Endothelial cell of umbilical vein (primary cell): ENCODE measurements around the gene EHD1. TPM values are rescaled to one million over a fixed set of nuclear protein-coding genes. Genes with fewer than 3 reads are reported as not detected.
A peak's percentile ranks its signal among the peaks of the same experiment; 100 is the strongest.

ENCODE experiments used
- BruUV-seq: library from RNA; stranded (reverse); fragments of 400-500 nt; replicated peaks from 2 replicates; lab custom pipeline; 2021; lab: Mats Ljungman, UMichigan
- CTCF ChIA-PET: fragments of 300-600, 350-600 bp; sonication (Branson Sonifier 250); formaldehyde crosslinking; loops from one replicate; lab custom pipeline; 2021; ENCODE audit warnings: antibody characterized with exemption, inconsistent platforms; lab: Charles Lee
- POLR2A ChIA-PET: fragments of 300-600, 350-600 bp; sonication (Branson Sonifier 250); formaldehyde crosslinking; loops from one replicate; lab custom pipeline; 2021; ENCODE audit warnings: antibody characterized with exemption, inconsistent platforms; lab: Charles Lee
- DNase-seq: peaks from one replicate; pipeline ENCODE4 v3.0.0-alpha.2; 2011; ENCODE audit warnings: low read depth, low spot score
- FAIRE-seq: peaks from 2 replicates; lab custom pipeline; 2011; peaks lifted over from hg19 to GRCh38; lab: Jason Lieb, UNC
- H2AFZ ChIP-seq: 2 replicates; pipeline ENCODE4 v1.6.0; 2012; ENCODE audit warnings: low read depth, low read length, control low read depth, inconsistent platforms
- H3K27ac ChIP-seq: 2 replicates; pipeline ENCODE4 v1.5.1; 2011; ENCODE audit warnings: low read depth, mild to moderate bottlenecking, control low read depth, low read length, moderate library complexity; ENCODE audit not compliant: insufficient read depth
- H3K27me3 ChIP-seq, 2 experiments: 2 replicates each; pipeline versions ENCODE4 v1.6.0 to v1.6.1; 2011; ENCODE audit warnings: low read length in 2 of 2, mixed read lengths in 1 of 2; ENCODE audit not compliant: control insufficient read depth in 2 of 2, insufficient read depth in 2 of 2
- H3K36me3 ChIP-seq, 2 experiments: 2 replicates in 1 of 2; 3 replicates in 1 of 2; pipeline ENCODE4 v1.5.1; 2011; ENCODE audit warnings: low read length in 2 of 2, mild to moderate bottlenecking in 1 of 2, moderate library complexity in 1 of 2; ENCODE audit not compliant: control insufficient read depth in 2 of 2, insufficient read depth in 2 of 2; ENCODE audit errors: extremely low read depth in 1 of 2
- H3K4me1 ChIP-seq: 3 replicates; pipeline ENCODE4 v1.5.1; 2011; ENCODE audit warnings: mild to moderate bottlenecking, low read length; ENCODE audit not compliant: control insufficient read depth, insufficient read depth; ENCODE audit errors: extremely low read depth
- H3K4me2 ChIP-seq: 2 replicates; pipeline ENCODE4 v1.6.1; 2011; ENCODE audit warnings: low read length, control low read depth, mixed read lengths; ENCODE audit not compliant: insufficient read depth
- H3K4me3 ChIP-seq, 3 experiments: fragments of 200-600 bp in 1 of 3; sonication (generic), shearing (Covaris generic) in 1 of 3; replicated peaks in 1 of 3; 2 replicates each; pipeline ENCODE4 v1.5.1; 2011 to 2016; ENCODE audit warnings: control low read depth in 3 of 3, low read length in 3 of 3, mild to moderate bottlenecking in 2 of 3, inconsistent platforms in 1 of 3, low read depth in 1 of 3, moderate library complexity in 1 of 3; ENCODE audit not compliant: insufficient read depth in 1 of 3
- H3K79me2 ChIP-seq: 2 replicates; pipeline ENCODE4 v1.6.0; 2012; ENCODE audit warnings: low read length, inconsistent platforms; ENCODE audit not compliant: control insufficient read depth, insufficient read depth
- H3K9ac ChIP-seq: replicated peaks from 2 replicates; pipeline ENCODE3; 2011; ENCODE audit warnings: low read length, control low read depth; ENCODE audit not compliant: insufficient read depth; ENCODE audit errors: extremely low read depth
- H3K9me1 ChIP-seq: replicated peaks from 3 replicates; pipeline ENCODE4 v1.6.0; 2011; ENCODE audit warnings: mild to moderate bottlenecking, low read length; ENCODE audit not compliant: control insufficient read depth, insufficient read depth; ENCODE audit errors: extremely low read depth
- H3K9me3 ChIP-seq: replicated peaks from 2 replicates; pipeline ENCODE4 v1.5.1; 2012; ENCODE audit warnings: low read length, inconsistent platforms; ENCODE audit not compliant: control insufficient read depth, insufficient read depth
- H4K20me1 ChIP-seq: replicated peaks from 2 replicates; pipeline ENCODE3; 2011; ENCODE audit warnings: mild to moderate bottlenecking, low read length; ENCODE audit not compliant: control insufficient read depth, insufficient read depth; ENCODE audit errors: extremely low read depth
- EZH2 ChIP-seq: IDR thresholded peaks from 2 replicates; pipeline ENCODE4 v1.6.1; 2012; ENCODE audit warnings: borderline replicate concordance, low read depth, mild to moderate bottlenecking, moderate library complexity, low read length, inconsistent platforms; ENCODE audit not compliant: severe bottlenecking
- FOS ChIP-seq: IDR thresholded peaks from 2 replicates; pipeline ENCODE4 v1.6.1; 2011; ENCODE audit warnings: mild to moderate bottlenecking, low read length, moderate library complexity, borderline replicate concordance; ENCODE audit not compliant: insufficient read depth
- GATA2 ChIP-seq: IDR thresholded peaks from 2 replicates; pipeline ENCODE4 v1.7.0; 2011; ENCODE audit warnings: low read depth, mild to moderate bottlenecking, moderate library complexity, mixed read lengths, low read length; ENCODE audit not compliant: insufficient read length, insufficient read depth
- JUN ChIP-seq: IDR thresholded peaks from 2 replicates; pipeline ENCODE4 v1.6.1; 2011; ENCODE audit warnings: borderline replicate concordance, low read depth; ENCODE audit not compliant: insufficient read length, insufficient read depth
- MYC ChIP-seq: IDR thresholded peaks from one replicate; pipeline ENCODE4 v1.6.1; 2011; ENCODE audit warnings: mild to moderate bottlenecking, low read depth, low read length
- POLR2A ChIP-seq: IDR thresholded peaks from 2 replicates; pipeline ENCODE4 v1.6.1; 2012; ENCODE audit warnings: low read depth, mild to moderate bottlenecking, control low read depth, low read length
- POLR2AphosphoS5 ChIP-seq: IDR thresholded peaks from 2 replicates; pipeline ENCODE4 v1.6.1; 2012; ENCODE audit warnings: low read depth, mild to moderate bottlenecking, control low read depth, low read length, moderate library complexity; ENCODE audit not compliant: insufficient read depth
- dilution Hi-C: fragments of 300-500 bp; cut with MboI; formaldehyde crosslinking; loops from one replicate; pipeline ENCODE4 v1.15.0; 2019; ENCODE audit warnings: low sequenced_read_pairs; ENCODE audit not compliant: extremely low pct_ligation_motif_present
- intact Hi-C: fragments of 100-400 bp; cut with micrococcal nuclease; formaldehyde crosslinking; loops from one replicate; pipeline ENCODE4 v1.10.0; 2022
- polyA plus RNA-seq, 4 experiments: library from polyadenylated mRNA; depleted of rRNA in 3 of 4; stranded (reverse) in 3 of 4; unstranded in 1 of 4; fragments of >200 nt; gene quantifications; 2 replicates each; pipeline versions ENCODE4 v1.2.1 to v1.2.3, GENCODE V29; 2011 to 2012; ENCODE audit warnings: missing spikeins in 1 of 4
- total RNA-seq: library from RNA; stranded (reverse); gene quantifications from 2 replicates; pipeline ENCODE4 v1.2.3, GENCODE V29; 2021
- TF ChIP-seq, protein P1 (sequence below): IDR thresholded peaks from 2 replicates; pipeline ENCODE4 v1.6.1; 2011; ENCODE audit not compliant: insufficient read depth, insufficient read length
- TF ChIP-seq, protein P2 (sequence below), 2 donors: IDR thresholded peaks; 1 replicate in 1 of 2; 2 replicates in 1 of 2; pipeline ENCODE4 v1.5.1; 2011; ENCODE audit warnings: low read length in 2 of 2, mild to moderate bottlenecking in 2 of 2, moderate library complexity in 2 of 2, control low read depth in 1 of 2, inconsistent platforms in 1 of 2, low read depth in 1 of 2; ENCODE audit not compliant: insufficient read depth in 1 of 2; ENCODE audit errors: extremely low read depth in 1 of 2

The EHD1 gene
- total and polyA plus RNA-seq, 2 donors (not counting 3 experiments of a cell fraction or from before 2014, with no cell fraction given), result 109 to 136 TPM

DNA sequence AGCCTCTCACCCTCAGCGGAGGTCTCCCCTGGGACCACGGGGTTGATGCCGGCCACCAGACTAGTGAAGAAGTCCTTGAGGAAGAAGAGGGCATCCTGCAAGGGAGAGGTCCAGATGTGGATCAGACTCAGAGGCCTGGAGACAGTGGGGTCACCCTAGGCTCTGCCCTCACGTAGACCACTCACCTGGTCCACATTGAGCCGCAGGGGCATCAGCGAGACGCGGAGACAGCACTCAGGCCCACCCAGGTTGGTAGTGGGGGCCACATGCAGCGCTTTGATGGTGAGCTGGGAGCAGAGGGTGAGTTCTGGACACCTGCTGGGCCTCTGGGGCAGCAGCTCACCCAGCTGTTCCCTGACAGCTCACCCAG is 19.6 kb upstream of the EHD1 start:
- ChIA-PET CTCF (interaction anchor here (0.8 to 0.9 kb wide), 2 partner anchors 10 to 54 kb away, joined by 3 to 5 read pairs; no protein-coding TSS in a partner anchor), POLR2A (interaction anchor here (0.6 kb wide), 1 partner anchor 13 kb away, joined by 3 read pairs; no protein-coding TSS in a partner anchor)
- FAIRE-seq (no peak), DNase-seq (no peak)
- Histone ChIP-seq H3K4me3 (no peak overlapping the region), H3K4me2 (no peak overlapping the region), H3K4me1 (no peaks in the 10 kb centered on the region), H3K36me3 (peaks cover 0 to 39% of the 10 kb centered on the region in 2 experiments), H3K9me1 (no peaks in the 10 kb centered on the region), H4K20me1 (no peaks in the 10 kb centered on the region), H3K79me2 (no peaks in the 10 kb centered on the region), H3K27ac (no peak overlapping the region), H3K9me3 (no peaks in the 10 kb centered on the region), H3K27me3 (no peaks in the 10 kb centered on the region), H2AFZ (no peak overlapping the region), H3K9ac (no peak overlapping the region)
- intact Hi-C loops, result no loop called here
- BruUV-seq, result TSS peak; percentile 31
- dilution Hi-C loops, result loop anchor here (10.0 kb wide), 1 partner anchor 53 kb away; the partner anchor contains the start of gene CDC42BPG
- TF ChIP-seq JUN (no peak), FOS (no peak), POLR2A (no peak), EZH2 (no peak), MYC (no peak), GATA2 (no peak), POLR2AphosphoS5 (no peak)
- TF ChIP-seq, protein P1, sequence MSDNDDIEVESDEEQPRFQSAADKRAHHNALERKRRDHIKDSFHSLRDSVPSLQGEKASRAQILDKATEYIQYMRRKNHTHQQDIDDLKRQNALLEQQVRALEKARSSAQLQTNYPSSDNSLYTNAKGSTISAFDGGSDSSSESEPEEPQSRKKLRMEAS, result no peak
- TF ChIP-seq, protein P2, sequence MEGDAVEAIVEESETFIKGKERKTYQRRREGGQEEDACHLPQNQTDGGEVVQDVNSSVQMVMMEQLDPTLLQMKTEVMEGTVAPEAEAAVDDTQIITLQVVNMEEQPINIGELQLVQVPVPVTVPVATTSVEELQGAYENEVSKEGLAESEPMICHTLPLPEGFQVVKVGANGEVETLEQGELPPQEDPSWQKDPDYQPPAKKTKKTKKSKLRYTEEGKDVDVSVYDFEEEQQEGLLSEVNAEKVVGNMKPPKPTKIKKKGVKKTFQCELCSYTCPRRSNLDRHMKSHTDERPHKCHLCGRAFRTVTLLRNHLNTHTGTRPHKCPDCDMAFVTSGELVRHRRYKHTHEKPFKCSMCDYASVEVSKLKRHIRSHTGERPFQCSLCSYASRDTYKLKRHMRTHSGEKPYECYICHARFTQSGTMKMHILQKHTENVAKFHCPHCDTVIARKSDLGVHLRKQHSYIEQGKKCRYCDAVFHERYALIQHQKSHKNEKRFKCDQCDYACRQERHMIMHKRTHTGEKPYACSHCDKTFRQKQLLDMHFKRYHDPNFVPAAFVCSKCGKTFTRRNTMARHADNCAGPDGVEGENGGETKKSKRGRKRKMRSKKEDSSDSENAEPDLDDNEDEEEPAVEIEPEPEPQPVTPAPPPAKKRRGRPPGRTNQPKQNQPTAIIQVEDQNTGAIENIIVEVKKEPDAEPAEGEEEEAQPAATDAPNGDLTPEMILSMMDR (IDR thresholded peaks at IDR 0.05; ENCODE audit: extremely low read depth in 1 of 2, insufficient read depth in 1 of 2, low read depth in 1 of 2, low read length in 2 of 2), result no peak
